SK-N-DZ (cell line): ENCODE results near the gene TAX1BP1.

Experiments
- DNase-seq: peaks from one replicate; pipeline ENCODE4 v3.0.0-alpha.2; 2015; ENCODE audit warnings: low spot score

The TAX1BP1 gene

GRCh38 chr7:27779873-27780272 lies 39.9 kb downstream of the TAX1BP1 start:
- no peak for DNase-seq

- DNase-seq: no peak
These were observed 41.2 kb downstream of the TAX1BP1 start for GRCh38 chr7:27781188-27781587.

DNA sequence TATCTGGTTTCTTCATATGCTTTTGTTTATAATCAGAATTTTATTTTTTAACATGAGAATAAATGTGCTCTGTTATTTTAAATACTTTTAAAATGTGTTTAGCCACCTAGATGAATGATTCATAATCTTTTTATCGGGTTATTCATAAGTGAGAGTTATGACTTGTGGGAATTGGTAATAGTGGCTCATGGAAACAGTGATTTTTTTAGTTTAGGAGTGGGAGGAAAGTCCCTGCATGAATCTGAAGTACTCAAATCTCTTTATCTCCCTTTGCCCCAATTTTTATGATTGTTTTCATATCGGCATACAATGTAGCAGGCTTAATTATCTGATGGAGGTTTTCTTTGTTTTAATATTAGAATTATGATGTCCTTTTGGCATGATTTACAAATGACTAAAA lies 42.9 kb downstream of the TAX1BP1 start:
- DNase-seq: no peak

DNA sequence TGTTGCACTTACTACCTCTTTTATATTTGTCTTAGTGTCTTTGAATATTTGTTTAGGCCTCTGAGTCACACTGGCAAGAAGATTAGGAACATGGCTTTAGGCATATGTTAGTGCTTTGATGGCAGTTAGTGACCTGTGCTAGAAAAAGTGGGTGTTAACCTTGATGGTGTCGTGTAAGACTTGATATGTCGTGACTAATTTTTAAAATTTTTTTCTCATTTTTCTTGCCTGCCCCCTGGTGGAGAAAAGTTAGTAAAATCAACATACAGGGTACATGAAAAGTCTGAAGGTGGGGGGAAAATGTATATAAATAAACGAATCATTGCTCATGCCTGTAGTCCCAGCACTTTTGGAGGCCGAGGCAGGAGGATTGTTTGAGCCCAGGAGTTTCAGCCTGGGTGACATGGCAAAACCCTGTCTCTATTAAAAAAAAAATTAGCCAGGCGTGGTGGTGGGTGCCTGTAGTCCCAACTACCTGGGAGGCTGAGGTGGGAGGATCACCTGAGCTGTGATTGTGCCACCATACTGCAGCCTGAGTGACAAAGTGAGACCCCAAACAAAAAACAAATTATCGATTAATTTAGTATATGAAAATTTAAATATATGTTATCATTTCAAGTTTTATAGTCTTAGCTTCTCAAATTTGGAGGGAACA lies 44.6 kb downstream of the TAX1BP1 start:
- DNase-seq: peak; percentile 30

- DNase-seq: no peak
These were observed 48.5 kb downstream of the TAX1BP1 start for GRCh38 chr7:27788437-27788836.

DNA sequence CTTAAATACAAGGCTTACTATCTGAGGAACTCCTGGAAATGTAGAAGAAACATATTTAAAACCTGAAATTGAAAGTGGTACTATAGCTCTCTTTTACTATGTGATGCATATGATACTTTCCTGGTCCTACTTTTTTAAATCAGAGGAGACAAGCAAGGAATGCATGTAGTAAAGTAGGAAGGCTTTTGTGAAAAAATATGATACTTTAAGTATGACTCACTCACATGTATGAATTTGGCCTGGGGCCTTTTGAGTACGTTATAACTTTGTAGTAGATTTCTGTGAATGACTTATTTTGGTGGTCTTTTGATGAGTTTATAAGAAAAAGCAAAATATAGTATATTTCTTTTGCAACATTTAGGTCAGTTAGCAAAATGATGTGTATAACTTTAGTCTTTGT lies 53.8 kb downstream of the TAX1BP1 start:
- DNase-seq: no peak

DNA sequence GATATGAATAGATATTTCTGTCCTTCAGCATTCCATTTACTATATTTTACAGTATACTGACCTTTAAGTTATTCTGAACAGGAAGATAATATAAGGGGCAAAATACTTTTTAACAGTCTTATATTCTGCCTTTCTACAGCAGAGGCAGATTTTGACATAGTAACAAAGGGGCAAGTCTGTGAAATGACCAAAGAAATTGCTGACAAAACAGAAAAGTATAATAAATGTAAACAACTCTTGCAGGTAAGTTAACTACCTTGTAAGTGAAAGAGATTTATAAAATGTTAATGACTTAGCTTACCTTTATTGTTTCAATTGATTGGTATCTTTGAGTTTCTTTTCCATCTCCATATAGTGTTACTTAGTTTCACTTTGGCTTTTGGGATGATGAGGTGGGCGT lies 56.0 kb downstream of the TAX1BP1 start:
- no peak for DNase-seq

DNA sequence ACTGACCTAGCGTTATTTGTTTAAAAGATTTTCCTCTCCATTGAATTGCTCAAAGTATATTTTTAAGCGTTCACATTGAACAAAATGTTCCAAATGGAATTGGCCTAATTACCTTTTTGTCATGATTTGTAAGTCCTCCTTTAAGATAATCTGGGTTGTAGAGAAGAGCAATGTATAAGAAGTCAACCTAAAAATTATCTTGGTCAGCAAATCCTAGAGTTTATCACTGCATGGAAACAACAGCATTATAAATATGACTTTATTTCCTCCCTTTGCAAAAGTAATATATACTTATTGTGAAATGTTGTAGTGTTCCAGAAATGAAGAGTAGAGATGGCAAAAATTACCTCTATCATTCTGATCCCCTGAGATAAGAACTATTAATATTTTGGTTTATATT lies 59.2 kb downstream of the TAX1BP1 start:
- DNase-seq: no peak

DNA sequence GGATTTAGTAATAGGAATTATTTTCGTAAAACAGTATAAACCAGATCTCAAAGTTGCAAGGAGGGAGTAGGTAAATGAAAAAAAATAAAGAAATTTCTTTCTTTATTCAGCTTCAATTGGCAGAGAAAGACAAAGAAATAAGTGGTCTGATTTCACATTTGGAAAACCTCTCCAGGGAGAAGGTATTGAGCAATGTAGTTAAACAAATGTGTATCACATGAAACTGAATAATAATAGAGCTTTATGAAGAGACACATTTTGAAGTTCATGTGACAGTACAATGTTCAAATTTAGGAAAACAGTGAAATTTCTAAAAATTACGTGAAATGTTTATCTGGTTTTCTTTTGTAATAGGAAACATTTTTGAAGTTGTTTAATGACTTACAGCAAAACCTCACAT lies 63.0 kb downstream of the TAX1BP1 start:
- no peak for DNase-seq

- DNase-seq: no peak
These were observed 64.2 kb downstream of the TAX1BP1 start for GRCh38 chr7:27804139-27804538.

DNA sequence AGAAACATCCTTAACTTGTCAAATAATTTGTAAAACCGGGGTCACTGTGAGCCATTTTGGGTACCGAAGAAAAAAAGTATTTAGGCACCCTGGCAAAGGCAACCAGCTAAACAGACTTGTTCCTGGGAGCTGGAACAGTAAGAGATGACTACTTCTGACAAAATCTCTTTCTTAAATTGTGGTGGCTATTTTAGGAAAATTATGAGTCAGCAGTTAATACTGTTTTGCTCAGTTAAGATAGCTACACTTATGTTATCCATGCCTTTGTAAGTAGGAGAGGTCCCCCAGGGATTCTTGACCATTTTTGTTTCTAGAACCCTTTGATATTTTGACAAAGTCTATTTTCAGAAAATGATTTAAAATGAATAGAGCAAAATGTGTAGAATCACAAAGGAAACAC lies 68.7 kb downstream of the TAX1BP1 start:
- no peak for DNase-seq

DNA sequence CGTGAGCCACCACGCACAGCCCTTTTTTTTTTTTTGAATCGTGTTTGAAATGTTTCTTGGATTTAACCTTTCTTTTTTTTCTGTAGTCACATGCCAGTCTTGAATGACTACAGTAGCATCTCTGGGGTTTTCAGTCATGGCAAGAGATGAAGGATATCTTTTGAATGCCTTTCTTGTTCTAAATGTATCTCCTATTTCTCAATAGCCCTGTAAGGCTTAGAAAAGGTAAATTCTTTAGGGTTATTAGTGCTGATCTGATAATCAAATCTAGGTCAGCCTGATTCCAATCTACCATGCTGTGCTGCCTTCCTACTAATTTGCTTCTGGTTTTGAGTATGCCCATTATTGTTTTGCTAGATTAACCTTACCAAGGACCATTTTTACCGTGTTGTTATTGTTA lies 70.2 kb downstream of the TAX1BP1 start:
- DNase-seq: no peak

- DNase-seq: no peak
These were observed 72.7 kb downstream of the TAX1BP1 start for GRCh38 chr7:27812706-27813105.

GRCh38 chr7:27822245-27822644 lies 82.3 kb downstream of the TAX1BP1 start:
- no peak for DNase-seq

- DNase-seq: no peak
These were observed 85.9 kb downstream of the TAX1BP1 start for GRCh38 chr7:27825891-27826290.

GRCh38 chr7:27826357-27826756 lies 86.4 kb downstream of the TAX1BP1 start:
- DNase-seq: no peak

- DNase-seq: no peak
These were observed 94.4 kb downstream of the TAX1BP1 start for GRCh38 chr7:27834179-27834921.

DNA sequence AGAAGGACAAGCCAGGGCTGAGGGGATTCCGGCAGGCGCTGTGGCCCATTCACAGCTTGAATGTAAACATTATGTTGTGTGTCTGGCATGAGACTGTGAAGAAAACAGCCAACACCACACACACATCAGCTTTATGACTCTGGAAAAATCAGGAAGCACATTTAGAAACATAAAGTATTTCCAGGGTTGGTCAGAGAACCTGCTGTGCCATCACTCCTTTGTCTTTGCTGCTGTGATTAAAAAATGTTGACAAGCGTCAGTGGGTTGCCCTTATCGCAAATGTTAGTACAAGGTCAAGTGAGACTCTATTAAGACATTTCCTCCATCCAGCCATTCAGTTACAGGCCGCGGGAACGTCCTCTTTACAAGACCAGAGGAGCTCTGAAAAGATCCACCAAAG lies 95.4 kb downstream of the TAX1BP1 start:
- DNase-seq: no peak

DNA sequence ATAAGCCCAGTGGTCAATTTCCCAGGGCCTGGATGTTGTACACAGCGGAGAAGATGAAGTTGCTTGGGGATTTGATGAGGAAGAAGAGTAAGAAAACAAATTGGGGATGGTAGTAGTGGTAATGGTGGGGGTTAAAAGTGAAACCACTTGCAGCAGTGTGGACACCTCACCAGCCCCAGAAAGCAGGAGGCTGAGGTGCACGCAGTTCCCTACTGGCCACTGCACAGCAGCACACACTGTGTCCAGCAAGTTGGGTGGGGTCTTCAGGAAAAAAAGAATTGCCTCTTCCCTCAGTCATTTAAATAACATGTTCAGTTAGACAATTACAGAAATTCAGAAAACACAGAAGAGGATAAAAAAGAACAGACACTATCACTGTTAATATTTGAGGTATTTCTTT lies 96.6 kb downstream of the TAX1BP1 start:
- DNase-seq: no peak

DNA sequence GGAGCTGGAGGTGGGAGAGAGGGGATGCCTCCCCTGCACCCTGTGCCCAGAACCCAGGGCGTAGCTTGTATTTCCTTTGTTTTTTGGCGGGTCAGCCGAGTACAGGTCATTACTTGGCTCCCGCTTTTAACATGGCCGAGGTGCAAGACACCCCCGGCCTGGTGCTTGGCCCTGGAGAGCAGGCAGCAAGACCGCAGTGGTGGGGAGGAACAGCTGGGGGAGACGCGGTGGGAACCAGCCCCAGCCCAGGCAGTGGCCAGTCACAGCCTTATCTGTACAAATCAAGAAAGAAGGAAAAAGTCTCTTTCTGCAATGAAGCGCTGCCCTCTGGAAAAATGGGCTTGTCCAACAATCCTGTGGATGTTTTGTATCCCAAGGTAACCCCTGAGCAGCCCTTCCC lies 99.1 kb downstream of the TAX1BP1 start:
- no peak for DNase-seq

DNA sequence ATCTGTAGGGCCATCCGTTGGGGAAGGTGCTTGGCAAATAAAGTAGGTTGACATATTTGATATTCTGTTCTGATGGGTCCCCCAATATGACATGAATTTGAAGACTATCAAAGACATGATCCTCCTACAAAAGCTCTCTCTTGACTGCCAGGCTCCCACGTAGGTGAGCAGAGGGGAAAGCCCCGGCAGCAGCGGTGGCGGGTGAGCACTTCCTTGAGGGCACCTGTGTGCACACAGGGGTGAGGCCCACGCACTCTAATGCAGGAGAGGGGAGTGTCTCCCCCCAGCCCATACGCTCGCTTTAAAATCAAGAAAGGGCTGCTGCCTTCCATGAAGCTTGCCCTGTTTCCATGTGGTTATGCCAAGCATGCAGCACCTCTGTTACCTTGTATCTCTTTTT lies 100.4 kb downstream of the TAX1BP1 start:
- DNase-seq: no peak

DNA sequence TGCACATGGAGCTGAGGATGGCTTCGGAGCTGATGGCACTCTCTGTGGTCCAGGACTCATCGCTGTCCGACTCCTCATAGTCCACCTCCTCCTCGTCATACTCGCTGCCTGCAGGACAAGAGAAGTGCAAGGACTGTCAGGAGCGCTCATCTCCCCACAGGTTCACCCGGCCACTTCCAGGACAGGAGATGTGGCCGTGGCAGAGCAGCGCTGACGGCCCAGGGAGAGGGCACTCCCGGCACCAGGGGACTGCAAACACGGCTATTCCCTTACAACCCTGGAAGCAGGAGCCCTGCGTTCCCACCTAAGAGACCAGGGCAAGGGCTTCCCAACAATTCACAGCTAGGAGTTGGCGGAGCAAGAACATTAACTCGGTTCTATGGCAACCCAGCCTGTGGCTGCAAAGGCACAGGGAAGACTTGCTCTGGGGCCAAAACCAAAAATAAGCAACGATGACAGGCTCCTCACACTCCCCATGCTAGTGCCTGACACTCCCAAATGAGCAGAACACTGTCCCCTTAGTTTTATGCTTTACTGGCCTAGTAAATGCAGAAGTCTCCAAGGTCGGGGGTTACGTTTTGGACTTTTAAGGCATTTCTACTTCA lies 100.9 kb downstream of the TAX1BP1 start:
- DNase-seq: no peak

DNA sequence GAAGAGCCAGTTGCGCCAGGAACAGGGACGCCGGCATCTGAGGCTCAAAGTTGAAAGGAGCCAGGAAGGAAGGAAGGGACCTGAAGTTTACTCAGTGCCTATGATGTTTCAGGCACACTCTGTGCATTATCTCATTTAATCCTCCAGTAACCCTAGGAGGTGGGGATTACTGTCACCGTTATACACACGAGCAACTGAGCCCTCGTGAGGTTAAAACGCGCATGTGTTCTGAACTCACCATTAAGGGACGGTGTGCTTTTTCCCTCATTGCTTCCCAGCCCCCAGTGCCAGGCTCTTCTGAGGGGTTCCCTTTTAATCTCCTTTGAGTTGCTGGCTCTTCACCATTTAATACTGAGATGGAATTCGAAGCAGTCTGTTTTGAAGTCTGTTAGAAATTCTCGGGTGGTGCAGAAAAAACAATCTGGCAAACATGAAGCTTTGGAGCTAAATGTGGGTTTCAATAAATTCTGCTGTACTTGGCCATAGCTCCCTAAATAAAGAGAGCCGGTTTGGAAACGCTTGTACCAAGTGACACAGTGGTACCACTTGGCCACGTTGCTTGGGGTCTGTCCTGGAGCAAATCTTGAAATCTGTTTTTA lies 102.2 kb downstream of the TAX1BP1 start:
- DNase-seq: no peak
